ENCODE data around the gene TRIM66.
"Not testable (repeated sequence)": the region's sequence is repeated elsewhere in the genome, so short reads cannot be mapped to it uniquely, and the experiment has no call there.

The TRIM66 gene

GRCh38 chr11:8679006-8679405 lies 3.5 kb downstream of the TRIM66 start:
- Histone ChIP-seq H3K27me3 (no peaks in the 10 kb centered on the region), H3K4me1 (no peaks in the 10 kb centered on the region), H3K9me3 (no peaks in the 10 kb centered on the region), H3K4me3 (ENCODE audit: low read depth, low read length) (no peak overlapping the region), H3K36me3 (peaks cover 10% of the 10 kb centered on the region)
- no peak for DNase-seq
- TF ChIP-seq CTCF (IDR thresholded peaks at IDR 0.05; ENCODE audit: low read depth, low read length): no peak

DNA sequence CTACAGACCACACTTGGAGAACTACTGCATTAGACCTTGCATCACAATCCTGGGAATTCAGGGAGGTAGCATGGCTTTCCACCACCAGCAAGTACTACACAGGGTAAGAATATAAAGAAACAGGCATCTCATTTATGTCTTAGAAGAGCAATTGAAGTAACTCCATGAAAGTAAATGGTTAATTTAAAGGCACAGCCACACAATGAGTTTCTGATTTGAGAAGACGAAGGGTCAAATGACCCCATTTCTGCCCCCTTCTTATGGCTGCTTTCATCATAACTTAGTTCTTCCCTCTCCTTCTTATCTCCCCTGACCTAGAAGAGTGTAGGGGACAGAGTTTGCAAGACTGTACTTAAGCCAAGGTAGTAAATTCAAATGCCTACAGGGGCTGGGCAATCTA lies 6.0 kb downstream of the TRIM66 start:
- Histone ChIP-seq H3K4me1 (no peaks in the 10 kb centered on the region), H3K9me3 (no peaks in the 10 kb centered on the region), H3K36me3 (no peaks in the 10 kb centered on the region), H3K4me3 (ENCODE audit: low read depth, low read length) (no peak overlapping the region), H3K27me3 (no peaks in the 10 kb centered on the region)
- no peak for DNase-seq
- TF ChIP-seq CTCF (IDR thresholded peaks at IDR 0.05; ENCODE audit: low read depth, low read length): no peak

GRCh38 chr11:8674859-8675258 lies 7.6 kb downstream of the TRIM66 start:
- H3K36me3 ChIP-seq: no peaks in the 10 kb centered on the region
- H3K9me3 ChIP-seq: no peaks in the 10 kb centered on the region
- H3K4me3 ChIP-seq (ENCODE audit: low read depth, low read length): no peak overlapping the region
- no peak for TF ChIP-seq CTCF (IDR thresholded peaks at IDR 0.05; ENCODE audit: low read depth, low read length)
- no peaks in the 10 kb centered on the region for H3K27me3 ChIP-seq
- DNase-seq: no peak
- no peaks in the 10 kb centered on the region for H3K4me1 ChIP-seq

- DNase-seq: no peak
- no peaks in the 10 kb centered on the region for H3K36me3 ChIP-seq
- no peaks in the 10 kb centered on the region for H3K9me3 ChIP-seq
- no peak overlapping the region for H3K4me3 ChIP-seq (ENCODE audit: low read depth, low read length)
- no peak for TF ChIP-seq CTCF (IDR thresholded peaks at IDR 0.05; ENCODE audit: low read depth, low read length)
- no peaks in the 10 kb centered on the region for H3K27me3 ChIP-seq
- H3K4me1 ChIP-seq: no peaks in the 10 kb centered on the region
These were observed 10.1 kb downstream of the TRIM66 start for GRCh38 chr11:8672346-8672745.

DNA sequence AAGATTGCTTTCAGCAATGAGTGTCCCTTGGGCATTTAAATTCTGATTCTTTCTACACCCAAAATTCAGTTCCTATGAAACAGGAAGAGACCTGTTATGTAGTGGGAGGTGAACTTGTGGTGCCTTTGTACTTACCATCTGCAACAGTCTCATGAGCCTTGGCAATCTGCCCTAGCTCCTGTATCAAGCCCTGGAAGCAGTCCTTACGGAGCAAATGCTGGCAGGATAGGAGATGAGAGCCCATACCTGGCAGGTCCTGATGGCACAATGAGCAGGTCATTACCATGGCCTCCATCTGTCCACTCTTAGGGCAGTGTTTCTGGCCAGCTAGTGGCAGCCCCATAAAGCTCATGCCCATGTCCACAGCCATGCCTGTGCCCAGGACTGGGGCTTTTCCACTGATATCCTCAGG lies 10.8 kb downstream of the TRIM66 start:
- no peaks in the 10 kb centered on the region for H3K4me1 ChIP-seq
- no peaks in the 10 kb centered on the region for H3K36me3 ChIP-seq
- H3K4me3 ChIP-seq (ENCODE audit: low read depth, low read length): no peak overlapping the region
- no peaks in the 10 kb centered on the region for H3K9me3 ChIP-seq
- no peak for DNase-seq
- no peaks in the 10 kb centered on the region for H3K27me3 ChIP-seq
- no peak for TF ChIP-seq CTCF (IDR thresholded peaks at IDR 0.05; ENCODE audit: low read depth, low read length)

DNA sequence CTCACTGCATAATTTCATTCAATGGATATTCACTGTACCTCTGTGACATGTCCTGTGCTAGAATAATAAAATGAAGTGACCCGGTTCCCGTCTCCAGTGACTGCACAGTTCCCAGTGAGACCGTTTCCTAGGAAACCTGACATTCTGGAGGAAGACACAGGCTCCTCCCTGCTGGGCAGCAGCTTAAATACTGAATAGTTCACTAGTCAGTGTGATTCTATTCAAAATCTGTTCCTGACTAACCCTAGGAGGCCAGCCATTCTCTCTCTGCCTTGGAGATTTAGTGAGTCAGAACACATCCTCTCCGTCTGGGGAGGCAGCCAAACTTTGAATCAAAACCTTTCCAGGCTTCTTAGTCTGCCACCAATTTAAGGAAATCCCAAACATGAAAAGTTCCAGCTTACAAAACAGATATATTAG lies 11.3 kb downstream of the TRIM66 start:
- H3K27me3 ChIP-seq: no peaks in the 10 kb centered on the region
- H3K36me3 ChIP-seq: no peaks in the 10 kb centered on the region
- TF ChIP-seq CTCF (IDR thresholded peaks at IDR 0.05; ENCODE audit: low read depth, low read length): no peak
- H3K4me3 ChIP-seq (ENCODE audit: low read depth, low read length): no peak overlapping the region
- no peaks in the 10 kb centered on the region for H3K9me3 ChIP-seq
- no peak for DNase-seq
- no peaks in the 10 kb centered on the region for H3K4me1 ChIP-seq

DNA sequence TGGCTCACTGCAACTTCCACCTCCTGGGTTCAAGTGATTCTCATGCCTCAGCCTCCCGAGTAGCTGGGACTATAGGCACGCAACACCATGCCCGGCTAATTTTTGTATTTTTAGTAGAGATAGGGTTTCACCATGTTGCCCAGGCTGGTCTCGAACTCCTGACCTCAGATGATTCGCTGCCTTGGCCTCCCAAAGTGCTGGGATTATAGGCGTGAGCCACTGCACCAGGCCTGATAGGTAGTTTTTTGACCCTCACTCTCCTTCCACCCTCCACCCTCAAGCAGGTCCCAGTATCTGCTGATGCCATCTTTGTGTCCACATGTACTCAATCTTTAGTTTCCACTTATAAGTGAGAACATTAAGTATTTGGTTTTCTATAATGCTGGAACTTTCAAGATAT lies 12.4 kb downstream of the TRIM66 start:
- not testable (repeated sequence) for H3K4me1 ChIP-seq, DNase-seq

More for the DNA sequence above, 12.4 kb downstream of the TRIM66 start:
- H3K36me3 ChIP-seq; H3K4me3 ChIP-seq (ENCODE audit: low read depth, low read length); H3K9me3 ChIP-seq; H3K27me3 ChIP-seq: not testable (repeated sequence)

Measured in BE2C (cell line).